ENCODE results near the gene RDH11. TPM values are rescaled to one million over a fixed set of nuclear protein-coding genes. Genes with fewer than 3 reads are reported as not detected.

RDH11 gene
- total RNA-seq, 1 donor from 2014 or later = 55.6 TPM

DNA sequence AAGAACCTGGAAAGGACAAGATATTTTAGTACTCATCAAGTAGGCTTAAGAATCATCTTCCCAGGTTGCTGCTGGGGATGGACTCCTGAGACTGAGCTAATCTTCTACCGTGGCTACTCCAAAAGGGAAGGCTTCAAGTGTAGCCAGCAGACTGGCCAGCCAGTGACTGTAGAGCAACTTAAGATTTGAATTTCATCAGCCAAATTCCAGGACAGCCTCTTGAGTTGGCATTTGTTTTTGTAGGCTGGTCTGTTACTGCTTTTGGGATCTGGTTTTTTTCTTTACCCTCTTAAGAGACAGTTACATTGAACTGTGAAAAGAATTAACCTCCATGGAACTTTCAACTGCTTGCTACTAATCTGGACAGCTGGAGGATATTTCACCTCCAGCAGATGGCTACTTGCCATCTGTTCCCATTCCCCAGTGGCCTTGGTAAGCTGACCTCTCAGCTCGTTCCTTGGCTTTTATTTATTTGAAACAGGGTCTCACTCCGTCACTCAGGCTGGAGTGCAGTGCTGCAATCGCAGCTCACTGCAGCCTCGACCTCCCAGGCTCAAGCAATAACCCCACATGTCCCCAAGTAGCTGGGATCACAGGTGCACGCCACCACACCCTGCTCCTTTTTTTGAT, 41.8 kb downstream of the RDH11 start:
- Mint-ChIP-seq H3K27me3 (ENCODE audit: low read depth) (no peaks in the 10 kb centered on the region), H3K36me3 (peaks cover 30% of the 10 kb centered on the region), H3K9me3 (no peaks in the 10 kb centered on the region), H3K4me3 (no peak overlapping the region), H3K4me1 (no peaks in the 10 kb centered on the region), H3K27ac (no peak overlapping the region)
- TF ChIP-seq, protein P1, sequence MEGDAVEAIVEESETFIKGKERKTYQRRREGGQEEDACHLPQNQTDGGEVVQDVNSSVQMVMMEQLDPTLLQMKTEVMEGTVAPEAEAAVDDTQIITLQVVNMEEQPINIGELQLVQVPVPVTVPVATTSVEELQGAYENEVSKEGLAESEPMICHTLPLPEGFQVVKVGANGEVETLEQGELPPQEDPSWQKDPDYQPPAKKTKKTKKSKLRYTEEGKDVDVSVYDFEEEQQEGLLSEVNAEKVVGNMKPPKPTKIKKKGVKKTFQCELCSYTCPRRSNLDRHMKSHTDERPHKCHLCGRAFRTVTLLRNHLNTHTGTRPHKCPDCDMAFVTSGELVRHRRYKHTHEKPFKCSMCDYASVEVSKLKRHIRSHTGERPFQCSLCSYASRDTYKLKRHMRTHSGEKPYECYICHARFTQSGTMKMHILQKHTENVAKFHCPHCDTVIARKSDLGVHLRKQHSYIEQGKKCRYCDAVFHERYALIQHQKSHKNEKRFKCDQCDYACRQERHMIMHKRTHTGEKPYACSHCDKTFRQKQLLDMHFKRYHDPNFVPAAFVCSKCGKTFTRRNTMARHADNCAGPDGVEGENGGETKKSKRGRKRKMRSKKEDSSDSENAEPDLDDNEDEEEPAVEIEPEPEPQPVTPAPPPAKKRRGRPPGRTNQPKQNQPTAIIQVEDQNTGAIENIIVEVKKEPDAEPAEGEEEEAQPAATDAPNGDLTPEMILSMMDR (IDR thresholded peaks at IDR 0.05; ENCODE audit: unreplicated experiment) = no peak
- DNase-seq (ENCODE audit: low spot score in 2 of 2, unreplicated experiment in 2 of 2) = no peak

DNA sequence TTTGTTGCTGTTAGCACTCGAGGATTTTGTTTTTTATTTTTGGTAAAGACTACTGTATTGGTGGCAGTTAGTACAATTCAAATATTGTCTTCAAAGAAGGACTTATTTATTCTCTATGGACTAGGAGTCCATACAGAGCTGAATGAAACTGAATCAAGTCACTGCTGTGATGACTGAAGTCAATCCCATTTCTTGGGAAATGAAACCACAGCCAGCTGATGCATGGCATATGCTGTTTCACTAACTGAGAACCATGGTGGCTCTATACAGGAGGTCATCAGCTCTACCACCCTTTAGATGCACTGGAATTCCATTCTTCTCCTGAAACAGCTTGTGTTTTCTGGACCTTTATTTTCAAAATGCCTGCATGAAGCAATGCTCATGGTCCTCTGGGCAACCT, 43.4 kb downstream of the RDH11 start:
- Mint-ChIP-seq H3K9me3 (no peaks in the 10 kb centered on the region), H3K4me3 (no peak overlapping the region), H3K27me3 (ENCODE audit: low read depth) (no peaks in the 10 kb centered on the region), H3K27ac (no peak overlapping the region), H3K36me3 (peaks cover 21% of the 10 kb centered on the region), H3K4me1 (no peaks in the 10 kb centered on the region)
- no peak for DNase-seq (ENCODE audit: low spot score in 2 of 2, unreplicated experiment in 2 of 2)
- TF ChIP-seq, protein P1 (IDR thresholded peaks at IDR 0.05; ENCODE audit: unreplicated experiment) = no peak

DNA sequence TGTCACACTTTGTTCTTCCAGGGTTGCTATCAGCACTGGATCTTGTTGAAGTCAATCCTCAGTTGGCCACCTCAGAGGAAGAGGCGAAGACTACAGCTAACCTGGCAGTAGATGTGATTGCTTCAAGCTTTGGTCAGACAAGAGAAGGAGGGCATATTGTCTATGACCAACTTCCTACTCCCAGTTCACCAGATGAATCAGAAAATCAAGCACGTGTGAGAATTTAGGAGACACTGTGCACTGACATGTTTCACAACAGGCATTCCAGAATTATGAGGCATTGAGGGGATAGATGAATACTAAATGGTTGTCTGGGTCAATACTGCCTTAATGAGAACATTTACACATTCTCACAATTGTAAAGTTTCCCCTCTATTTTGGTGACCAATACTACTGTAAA, 44.9 kb downstream of the RDH11 start:
- H3K4me3 Mint-ChIP-seq = no peak overlapping the region
- peaks cover 23% of the 10 kb centered on the region for H3K36me3 Mint-ChIP-seq
- no peak overlapping the region for H3K27ac Mint-ChIP-seq
- no peaks in the 10 kb centered on the region for H3K4me1 Mint-ChIP-seq
- TF ChIP-seq, protein P1 (IDR thresholded peaks at IDR 0.05; ENCODE audit: unreplicated experiment) = no peak
- no peaks in the 10 kb centered on the region for H3K9me3 Mint-ChIP-seq
- no peak for DNase-seq (ENCODE audit: low spot score in 2 of 2, unreplicated experiment in 2 of 2)
- no peaks in the 10 kb centered on the region for H3K27me3 Mint-ChIP-seq (ENCODE audit: low read depth)

DNA sequence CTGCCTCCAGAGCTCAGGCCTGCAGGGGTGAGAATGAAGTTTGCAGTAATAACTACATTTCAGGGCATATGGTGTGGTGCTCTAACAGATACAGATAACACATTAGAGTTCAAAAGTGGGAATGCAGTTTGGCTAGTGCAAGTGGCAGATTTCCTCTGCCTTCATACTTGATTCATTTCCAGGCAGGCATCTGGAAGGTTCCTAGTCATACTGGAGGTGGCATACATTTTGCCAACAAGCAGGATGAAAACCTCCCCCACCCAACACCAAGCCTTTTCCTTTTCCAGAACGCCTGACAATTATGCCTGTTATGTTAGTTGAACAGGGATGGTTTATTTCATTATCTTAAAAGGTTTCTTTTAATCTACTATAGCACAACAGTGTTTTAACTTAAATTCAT, 45.4 kb downstream of the RDH11 start:
- H3K27me3 Mint-ChIP-seq (ENCODE audit: low read depth) = no peaks in the 10 kb centered on the region
- H3K36me3 Mint-ChIP-seq = peaks cover 26% of the 10 kb centered on the region
- no peak overlapping the region for H3K4me3 Mint-ChIP-seq
- DNase-seq (ENCODE audit: low spot score in 2 of 2, unreplicated experiment in 2 of 2) = no peak
- no peaks in the 10 kb centered on the region for H3K4me1 Mint-ChIP-seq
- H3K9me3 Mint-ChIP-seq = no peaks in the 10 kb centered on the region
- TF ChIP-seq, protein P1 (IDR thresholded peaks at IDR 0.05; ENCODE audit: unreplicated experiment) = no peak
- no peak overlapping the region for H3K27ac Mint-ChIP-seq

DNA sequence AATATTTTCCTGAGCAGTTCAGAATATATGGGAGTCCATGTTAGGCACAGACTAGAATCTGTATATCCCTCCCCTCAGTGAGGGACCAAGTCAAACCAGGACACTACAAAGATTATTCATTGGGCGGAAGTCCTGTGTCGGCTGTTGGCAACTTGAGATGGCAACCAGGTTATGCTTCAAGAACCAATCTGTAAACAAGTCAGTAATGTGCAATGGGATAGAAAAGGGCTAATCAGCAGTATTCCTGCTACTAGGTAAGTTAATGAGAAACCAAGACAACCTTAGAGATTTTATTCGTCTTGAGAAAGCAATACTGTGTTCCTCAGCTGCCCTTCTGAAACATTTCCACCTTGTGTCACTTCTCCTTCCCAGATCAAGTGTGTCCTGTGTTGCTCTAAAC, 49.4 kb downstream of the RDH11 start:
- no peak for DNase-seq (ENCODE audit: low spot score in 2 of 2, unreplicated experiment in 2 of 2)
- TF ChIP-seq, protein P1 (IDR thresholded peaks at IDR 0.05; ENCODE audit: unreplicated experiment) = no peak
- peaks cover 3% of the 10 kb centered on the region for H3K4me1 Mint-ChIP-seq
- H3K36me3 Mint-ChIP-seq = peaks cover 19% of the 10 kb centered on the region
- no peak overlapping the region for H3K27ac Mint-ChIP-seq
- no peaks in the 10 kb centered on the region for H3K27me3 Mint-ChIP-seq (ENCODE audit: low read depth)
- H3K9me3 Mint-ChIP-seq = no peaks in the 10 kb centered on the region
- H3K4me3 Mint-ChIP-seq = no peak overlapping the region

DNA sequence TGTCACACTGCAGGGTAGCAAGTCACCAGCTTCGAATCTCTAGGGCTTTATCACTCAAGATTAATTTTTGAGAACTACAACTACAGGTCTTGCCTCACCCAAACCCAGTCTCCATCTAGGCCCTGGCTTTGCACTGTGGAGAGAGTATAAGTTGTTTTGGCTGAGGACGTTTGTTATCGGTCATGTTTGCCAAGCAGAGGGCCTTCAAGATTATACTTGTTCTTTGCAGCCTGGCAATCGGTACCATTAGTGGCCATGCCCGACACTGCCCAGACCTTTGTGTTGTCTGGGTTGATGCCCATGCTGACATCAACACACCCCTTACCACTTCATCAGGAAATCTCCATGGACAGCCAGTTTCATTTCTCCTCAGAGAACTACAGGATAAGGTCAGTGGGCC, 50.1 kb downstream of the RDH11 start:
- DNase-seq (ENCODE audit: low spot score in 2 of 2, unreplicated experiment in 2 of 2) = no peak
- Mint-ChIP-seq H3K9me3 (no peaks in the 10 kb centered on the region), H3K27me3 (ENCODE audit: low read depth) (no peaks in the 10 kb centered on the region), H3K27ac (no peak overlapping the region), H3K36me3 (peaks cover 14% of the 10 kb centered on the region), H3K4me3 (no peak overlapping the region), H3K4me1 (peaks cover 3% of the 10 kb centered on the region)
- TF ChIP-seq, protein P1 (IDR thresholded peaks at IDR 0.05; ENCODE audit: unreplicated experiment) = no peak
